Loucy (cell line): ENCODE data around the gene PPP1R12B.

Experiments
- CTCF ChIP-seq: fragments of 200-600 bp; sonication (generic); conservative IDR thresholded peaks from 2 replicates; pipeline ENCODE4 v1.5.1; 2014; ENCODE audit warnings: mild to moderate bottlenecking, antibody characterized with exemption, low read length
- EZH2phosphoT487 ChIP-seq: fragments of 200-600 bp; IDR thresholded peaks from 2 replicates; pipeline ENCODE4 v1.6.1; 2018; ENCODE audit warnings: antibody characterized with exemption, mild to moderate bottlenecking, moderate library complexity, borderline replicate concordance

- TF ChIP-seq EZH2phosphoT487 (no peak), CTCF (no peak)
Measured at GRCh38 chr1:202305168-202305567, 43.3 kb upstream of the PPP1R12B start.
